Heart right ventricle (tissue), 16 donors: ENCODE measurements around the gene SLC25A11. TPM values are rescaled to one million over a fixed set of nuclear protein-coding genes. Genes with fewer than 3 reads are reported as not detected.
A peak's percentile ranks its signal among the peaks of the same experiment; 100 is the strongest.

Experiments used
- ATAC-seq, 8 donors: fragments of 200-7000 bp; cut with Tn5 transposase; one replicate each; pipeline ENCODE4 v1.9.1; 2020; ENCODE audit warnings: mild to moderate bottlenecking in 8 of 8, moderate library complexity in 8 of 8, moderate number of reproducible peaks in 1 of 8
- DNase-seq, 2 donors: peaks; one replicate each; pipeline ENCODE4 v3.0.0-alpha.2; 2020
- H3K27ac ChIP-seq, 10 donors: fragments of 200-600 bp; sonication (generic) in 2 of 10; one replicate each; pipeline versions ENCODE4 v1.5.0 to v1.8.0; 2020 to 2022; ENCODE audit warnings: mild to moderate bottlenecking in 3 of 10
- H3K27me3 ChIP-seq, 7 donors: fragments of 200-600 bp; one replicate each; pipeline ENCODE4 v1.8.0; 2021 to 2022; ENCODE audit warnings: mild to moderate bottlenecking in 2 of 7
- H3K36me3 ChIP-seq, 9 donors: fragments of 200-600 bp; sonication (generic) in 1 of 9; one replicate each; pipeline versions ENCODE4 v1.5.0 to v1.8.0; 2020 to 2022; ENCODE audit warnings: mild to moderate bottlenecking in 2 of 9
- H3K4me1 ChIP-seq, 9 donors: fragments of 200-600 bp; sonication (generic) in 1 of 9; one replicate each; pipeline versions ENCODE4 v1.5.0 to v1.8.0; 2020 to 2022; ENCODE audit warnings: mild to moderate bottlenecking in 4 of 9
- H3K4me3 ChIP-seq, 10 donors: fragments of 200-600 bp; sonication (generic) in 2 of 10; one replicate each; pipeline versions ENCODE4 v1.5.0 to v1.8.0; 2020 to 2022; ENCODE audit warnings: mild to moderate bottlenecking in 7 of 10, moderate library complexity in 2 of 10
- H3K9me3 ChIP-seq, 11 donors: fragments of 200-600 bp in 10 of 11; sonication (generic) in 2 of 11; one replicate each; pipeline versions ENCODE4 v1.5.0 to v1.8.0; 2013 to 2022; ENCODE audit warnings: mild to moderate bottlenecking in 2 of 11, control low read depth in 1 of 11, moderate library complexity in 1 of 11
- WGBS, 2 donors: extraction: QIAGEN DNeasy Blood & Tissue Kit; methylation state at CpG; one replicate each; pipeline ENCODE4 v1.1.7; 2013; ENCODE audit warnings: inconsistent platforms in 1 of 2; 5-methylcytosine and 5-hydroxymethylcytosine counted together
- intact Hi-C, 10 donors: fragments of 100-400 bp; cut with DNase I; formaldehyde crosslinking; loops; one replicate each; pipeline versions ENCODE4 v1.11.1 to v1.14.2; 2022
- polyA plus RNA-seq, 2 donors: library from polyadenylated mRNA; stranded (reverse); fragments of 200-250 nt; gene quantifications; one replicate each; pipeline ENCODE4 v1.2.3, GENCODE V29; 2013
- total RNA-seq, 10 donors: library from RNA; stranded (reverse); fragmentation: NEBNext Ultra II Directional in 3 of 10; extraction: Animal tissue kit (Norgen Biotek cat#: 25700) in 3 of 10; gene quantifications; one replicate each; pipeline versions ENCODE4 v1.2.1 to v1.2.4, GENCODE V29; 2021 to 2023
- TF ChIP-seq, protein P1 (sequence below), 9 donors: fragments of 200-600 bp; sonication (generic) in 2 of 9; IDR thresholded peaks; one replicate each; pipeline versions ENCODE4 v1.5.0 to v1.8.0; 2021 to 2022; ENCODE audit warnings: antibody characterized with exemption in 9 of 9, mild to moderate bottlenecking in 5 of 9, moderate library complexity in 1 of 9
- donor health status: Arrhythmogenic right ventricular cardiomyopathy.
- donor health status: ischemic (EF 13 %, LVEDD 7.1; RV severe dilation, severe dysfunction).
- donor health status: healthy with polysubstance abuse.
- donor health status: DM: no; HTN: yes; CAD: no.
- donor health status: DM: no; HTN: no; CAD: no.
- donor health status: ischemic (EF 25% LVEDD 6.9; RV normal size, moderate dysfunction).
- donor health status: ischemic (EF 25% LVEDD 5.7; RV mildly dilated, moderate dysfunction).
- donor health status: healthy.
- donor health status: DM: yes; HTN: yes; CAD: no.
- donor health status: Ischemic cardiomyopathy.
- donor health status: ischemic (EF 35%, LVEDD 5.7; RV mildly dilated, moderate dysfunction).
- donor health status: nonischemic (EF 11% LVEDD 7.7; RV severe dilation, severe dysfunction).
- donor health status: DM: yes; HTN: yes; CAD: no.
- donor health status: PGD.
- donor health status: ischemic (EF 29% LVEDD 5.4; RV normal size, mild dysfunction).
- donor health status: nonischemic (EF 23%, LVEDD 6.1; RV moderate dilation, normal function).

The SLC25A11 gene
- total and polyA plus RNA-seq, 12 donors = 126 to 312 (median 240) TPM

DNA sequence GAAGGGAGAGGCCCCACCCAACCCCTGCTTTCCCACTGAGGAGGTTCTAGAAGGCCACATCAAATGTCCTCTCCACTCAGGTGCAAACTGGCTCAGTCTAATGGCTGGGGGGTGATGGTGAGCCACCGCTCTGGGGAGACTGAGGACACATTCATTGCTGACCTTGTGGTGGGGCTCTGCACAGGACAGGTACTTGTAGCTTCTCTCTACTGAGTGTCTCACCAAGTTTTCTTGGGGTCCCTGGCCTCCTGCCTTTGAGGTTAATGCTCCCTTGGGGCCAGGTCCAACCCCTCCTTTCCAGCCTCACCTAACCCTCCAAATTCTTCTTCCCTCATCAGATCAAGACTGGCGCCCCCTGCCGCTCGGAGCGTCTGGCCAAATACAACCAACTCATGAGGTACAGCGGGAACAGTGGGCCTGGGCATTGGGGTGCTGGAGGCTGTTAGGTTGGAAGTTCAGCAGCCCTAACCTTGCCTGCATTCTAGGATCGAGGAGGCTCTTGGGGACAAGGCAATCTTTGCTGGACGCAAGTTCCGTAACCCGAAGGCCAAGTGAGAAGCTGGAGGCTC is 16.7 kb upstream of the SLC25A11 start:
- Histone ChIP-seq H3K9me3 (no peaks in the 10 kb centered on the region), H3K27ac (no peak overlapping the region), H3K27me3 (no peaks in the 10 kb centered on the region), H3K4me3 (no peak overlapping the region), H3K4me1 (peaks cover 0 to 48% (median 0%) of the 10 kb centered on the region in 9 donors), H3K36me3 (peaks cover 0 to 47% (median 22%) of the 10 kb centered on the region in 9 donors)
- intact Hi-C loops = no loop called here
- DNase-seq = no peak
- TF ChIP-seq, protein P1, sequence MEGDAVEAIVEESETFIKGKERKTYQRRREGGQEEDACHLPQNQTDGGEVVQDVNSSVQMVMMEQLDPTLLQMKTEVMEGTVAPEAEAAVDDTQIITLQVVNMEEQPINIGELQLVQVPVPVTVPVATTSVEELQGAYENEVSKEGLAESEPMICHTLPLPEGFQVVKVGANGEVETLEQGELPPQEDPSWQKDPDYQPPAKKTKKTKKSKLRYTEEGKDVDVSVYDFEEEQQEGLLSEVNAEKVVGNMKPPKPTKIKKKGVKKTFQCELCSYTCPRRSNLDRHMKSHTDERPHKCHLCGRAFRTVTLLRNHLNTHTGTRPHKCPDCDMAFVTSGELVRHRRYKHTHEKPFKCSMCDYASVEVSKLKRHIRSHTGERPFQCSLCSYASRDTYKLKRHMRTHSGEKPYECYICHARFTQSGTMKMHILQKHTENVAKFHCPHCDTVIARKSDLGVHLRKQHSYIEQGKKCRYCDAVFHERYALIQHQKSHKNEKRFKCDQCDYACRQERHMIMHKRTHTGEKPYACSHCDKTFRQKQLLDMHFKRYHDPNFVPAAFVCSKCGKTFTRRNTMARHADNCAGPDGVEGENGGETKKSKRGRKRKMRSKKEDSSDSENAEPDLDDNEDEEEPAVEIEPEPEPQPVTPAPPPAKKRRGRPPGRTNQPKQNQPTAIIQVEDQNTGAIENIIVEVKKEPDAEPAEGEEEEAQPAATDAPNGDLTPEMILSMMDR (IDR thresholded peaks at IDR 0.05) = peak in 6 of 9 donors; percentile 21 to 45 (median 32)
- ATAC-seq = no peak
- 76 to 78% methylated on average over 10 of the region's 10 CpGs for WGBS, 2 donors

DNA sequence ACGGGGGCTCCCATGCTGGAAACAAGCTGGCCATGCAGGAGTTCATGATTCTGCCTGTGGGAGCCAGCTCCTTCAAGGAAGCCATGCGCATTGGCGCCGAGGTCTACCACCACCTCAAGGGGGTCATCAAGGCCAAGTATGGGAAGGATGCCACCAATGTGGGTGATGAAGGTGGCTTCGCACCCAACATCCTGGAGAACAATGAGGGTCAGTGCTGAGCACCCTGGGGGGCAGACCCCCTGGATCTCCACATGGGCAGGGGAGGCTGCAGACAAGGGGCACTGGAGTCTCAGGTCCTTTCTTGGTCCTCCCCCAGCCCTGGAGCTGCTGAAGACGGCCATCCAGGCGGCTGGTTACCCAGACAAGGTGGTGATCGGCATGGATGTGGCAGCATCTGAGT is 15.2 kb upstream of the SLC25A11 start:
- ATAC-seq (no peak), DNase-seq (no peak)
- peaks cover 0 to 32% (median 15%) of the 10 kb centered on the region in 9 donors for H3K36me3 ChIP-seq
- no peak overlapping the region for H3K4me3 ChIP-seq
- WGBS, 2 donors = 96 to 97% methylated on average over 8 of the region's 8 CpGs
- intact Hi-C loops = no loop called here
- H3K4me1 ChIP-seq = peaks cover 3 to 62% (median 12%) of the 10 kb centered on the region in 9 donors
- H3K27ac ChIP-seq = no peak overlapping the region
- no peaks in the 10 kb centered on the region for H3K9me3 ChIP-seq
- TF ChIP-seq, protein P1 (IDR thresholded peaks at IDR 0.05) = no peak
- H3K27me3 ChIP-seq = no peaks in the 10 kb centered on the region

DNA sequence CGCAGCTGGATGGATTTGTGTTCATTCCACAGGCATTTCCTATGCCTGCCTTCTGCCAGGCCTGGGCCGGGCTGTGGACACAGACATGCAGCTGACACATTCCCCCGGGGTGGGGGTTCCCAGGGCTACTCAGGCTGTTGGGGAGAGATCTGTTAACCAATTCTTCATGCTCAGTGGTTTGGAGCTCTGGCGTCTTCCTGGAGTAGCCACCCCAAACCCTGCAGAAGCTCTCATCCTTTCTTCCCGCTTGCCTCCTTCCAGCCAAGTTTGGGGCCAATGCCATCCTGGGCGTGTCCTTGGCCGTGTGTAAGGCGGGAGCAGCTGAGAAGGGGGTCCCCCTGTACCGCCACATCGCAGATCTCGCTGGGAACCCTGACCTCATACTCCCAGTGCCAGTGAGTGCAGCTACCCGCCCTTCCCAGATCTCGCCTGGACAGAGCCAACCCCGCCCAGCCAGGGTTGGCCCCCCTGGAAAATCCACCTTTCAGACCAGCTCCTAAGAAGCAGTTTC is 13.7 kb upstream of the SLC25A11 start:
- Histone ChIP-seq H3K36me3 (peaks cover 0 to 16% (median 5%) of the 10 kb centered on the region in 9 donors), H3K27me3 (no peaks in the 10 kb centered on the region), H3K4me3 (peak overlapping the region in 1 of 10 donors; percentile 99), H3K4me1 (peaks cover 5 to 66% (median 15%) of the 10 kb centered on the region in 9 donors), H3K9me3 (no peaks in the 10 kb centered on the region), H3K27ac (peak overlapping the region in 3 of 10 donors; percentile 9 to 100 (median 100))
- TF ChIP-seq, protein P1 (IDR thresholded peaks at IDR 0.05) = no peak
- ATAC-seq = no peak
- intact Hi-C loops = no loop called here
- no peak for DNase-seq
- WGBS, 2 donors = 68% methylated on average over 14 of the region's 14 CpGs

- ATAC-seq = peak in 2 of 8 donors; percentile 5 to 13
- Histone ChIP-seq H3K4me1 (peaks cover 7 to 58% (median 27%) of the 10 kb centered on the region in 9 donors), H3K9me3 (no peaks in the 10 kb centered on the region), H3K4me3 (peak overlapping the region in 9 of 10 donors; percentile 67 to 100 (median 98)), H3K27ac (peak overlapping the region; percentile 89 to 100 (median 99)), H3K27me3 (no peaks in the 10 kb centered on the region), H3K36me3 (peaks cover 0 to 10% (median 2%) of the 10 kb centered on the region in 9 donors)
- no peak for DNase-seq
- TF ChIP-seq, protein P1 (IDR thresholded peaks at IDR 0.05) = no peak
- 53 to 59% methylated on average over 3 of the region's 3 CpGs for WGBS, 2 donors
- intact Hi-C loops = no loop called here
Measured at GRCh38 chr17:4951486-4951885, 11.6 kb upstream of the SLC25A11 start.
